Aorta (tissue), 5 donors: ENCODE measurements around the gene WDR19. TPM values are rescaled to one million over a fixed set of nuclear protein-coding genes. Genes with fewer than 3 reads are reported as not detected.
"Not testable (repeated sequence)": the region's sequence is repeated elsewhere in the genome, so short reads cannot be mapped to it uniquely, and the experiment has no call there.

Experiments
- ATAC-seq: fragments of 200-7000 bp; cut with Tn5 transposase; one replicate; pipeline ENCODE4 v1.9.1; 2022; ENCODE audit warnings: moderate library complexity; ENCODE audit not compliant: low FRiP score
- DNase-seq, 2 donors: peaks; one replicate each; pipeline ENCODE4 v3.0.0-alpha.2; 2020
- H3K27ac ChIP-seq, 2 donors: one replicate each; pipeline ENCODE4 v1.5.1; 2013; ENCODE audit warnings: low read length in 2 of 2, mild to moderate bottlenecking in 2 of 2, moderate library complexity in 2 of 2, control low read depth in 1 of 2, inconsistent platforms in 1 of 2, low read depth in 1 of 2
- H3K27me3 ChIP-seq, 2 donors: one replicate each; pipeline ENCODE4 v1.6.1; 2013; ENCODE audit warnings: control low read depth in 1 of 2, low read length in 1 of 2, mild to moderate bottlenecking in 1 of 2, moderate library complexity in 1 of 2; ENCODE audit not compliant: insufficient read depth in 2 of 2, control insufficient read depth in 1 of 2
- H3K36me3 ChIP-seq, 2 donors: one replicate each; pipeline ENCODE4 v1.6.1; 2013; ENCODE audit warnings: control low read depth in 1 of 2, low read length in 1 of 2, mild to moderate bottlenecking in 1 of 2; ENCODE audit not compliant: insufficient read depth in 2 of 2, control insufficient read depth in 1 of 2
- H3K4me1 ChIP-seq, 2 donors: one replicate each; pipeline ENCODE4 v1.6.1; 2013; ENCODE audit warnings: low read length in 2 of 2, control low read depth in 1 of 2, mild to moderate bottlenecking in 1 of 2, moderate library complexity in 1 of 2; ENCODE audit not compliant: insufficient read depth in 2 of 2, control insufficient read depth in 1 of 2
- H3K4me3 ChIP-seq, 2 donors: one replicate each; pipeline ENCODE4 v1.5.1; 2013; ENCODE audit warnings: low read length in 2 of 2, control low read depth in 1 of 2, mild to moderate bottlenecking in 1 of 2
- H3K9me3 ChIP-seq: one replicate; pipeline ENCODE4 v1.6.1; 2013; ENCODE audit warnings: mild to moderate bottlenecking, low read length; ENCODE audit not compliant: control insufficient read depth
- WGBS, 2 donors: extraction: QIAGEN DNeasy Blood & Tissue Kit; methylation state at CpG; one replicate each; pipeline ENCODE4 v1.1.7; 2013; 5-methylcytosine and 5-hydroxymethylcytosine counted together
- intact Hi-C, 2 donors: fragments of 100-400 bp; cut with DNase I; formaldehyde crosslinking; loops; one replicate each; pipeline versions ENCODE4 v1.14.2 to v1.15.0; 2022
- polyA plus RNA-seq, 2 donors: library from polyadenylated mRNA; stranded (reverse); fragments of 200-250 nt; gene quantifications; one replicate each; pipeline ENCODE4 v1.2.3, GENCODE V29; 2013
- total RNA-seq, 2 donors: library from RNA; stranded (reverse); fragmentation: NEBNext Ultra II Directional; extraction: Animal tissue kit (Norgen Biotek cat#: 25700); gene quantifications; one replicate each; pipeline ENCODE4 v1.2.1, GENCODE V29; 2021
- donor health status: healthy with polysubstance abuse.
- donor health status: Bipolar disorder and iron deficiency.
- donor health status: DM: no; HTN: no; CAD: no.
- donor health status: DM: no; HTN: no; CAD: no.
- donor health status: DM: yes; HTN: yes; CAD: no.

Gene WDR19
- total and polyA plus RNA-seq, 4 donors = 24.0 to 86.9 (median 52.1) TPM

GRCh38 chr4:39291686-39292085 is 109.4 kb downstream of the WDR19 start:
- H3K27me3 ChIP-seq = no peaks in the 10 kb centered on the region
- H3K9me3 ChIP-seq = no peaks in the 10 kb centered on the region
- WGBS, 2 donors = 97 to 98% methylated on average over 2 of the region's 2 CpGs
- H3K4me3 ChIP-seq = no peak overlapping the region
- intact Hi-C loops = no loop called here
- no peak for DNase-seq
- H3K27ac ChIP-seq = no peak overlapping the region
- peaks cover 7 to 12% of the 10 kb centered on the region in 2 donors for H3K36me3 ChIP-seq
- H3K4me1 ChIP-seq = no peaks in the 10 kb centered on the region
- no peak for ATAC-seq

DNA sequence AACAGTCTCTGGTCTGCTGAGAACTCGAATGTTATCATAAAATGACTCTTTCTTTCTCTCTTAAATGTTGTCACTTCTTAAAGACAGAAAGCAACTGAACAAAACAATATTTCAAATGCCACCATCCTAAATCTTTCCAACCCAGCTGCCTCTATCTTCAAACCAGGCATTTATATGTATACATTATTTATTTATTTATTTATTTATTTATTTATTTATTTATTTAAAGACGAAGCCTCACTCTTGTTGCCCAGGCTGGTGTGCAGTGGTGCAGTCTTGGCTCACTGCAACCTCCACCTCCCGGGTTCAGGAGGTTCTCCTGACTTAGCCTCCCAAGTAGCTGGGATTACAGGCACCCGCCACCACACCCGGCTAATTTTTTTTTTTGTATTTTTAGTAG is 110.1 kb downstream of the WDR19 start:
- DNase-seq, H3K36me3 ChIP-seq, ATAC-seq, H3K27ac ChIP-seq, H3K9me3 ChIP-seq, H3K4me3 ChIP-seq, H3K4me1 ChIP-seq, H3K27me3 ChIP-seq, intact Hi-C loops: not testable (repeated sequence)
- 96 to 98% methylated on average over 5 of the region's 5 CpGs for WGBS, 2 donors

DNA sequence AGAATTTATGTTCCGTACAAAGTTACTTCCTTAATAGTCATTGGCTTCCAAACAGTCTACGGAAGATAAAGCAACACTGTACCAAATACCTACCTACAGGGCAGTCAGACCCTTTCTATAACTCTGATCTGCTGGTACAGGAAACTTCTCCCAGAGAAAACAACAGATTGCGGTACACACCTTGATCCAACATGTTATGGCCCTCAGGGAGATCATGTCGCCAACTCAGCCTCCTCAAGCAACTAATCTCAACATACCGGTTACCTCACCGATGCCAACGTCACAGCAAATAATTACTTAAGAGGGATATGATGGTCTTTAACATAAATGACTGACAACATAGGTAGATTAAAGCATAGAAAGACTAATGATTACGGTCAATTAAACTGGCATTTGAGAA is 113.5 kb downstream of the WDR19 start:
- Histone ChIP-seq H3K27ac (no peak overlapping the region), H3K9me3 (no peaks in the 10 kb centered on the region), H3K36me3 (peaks cover 7 to 8% of the 10 kb centered on the region in 2 donors), H3K4me1 (no peaks in the 10 kb centered on the region), H3K27me3 (no peaks in the 10 kb centered on the region), H3K4me3 (no peak overlapping the region)
- 96 to 98% methylated on average over 8 of the region's 8 CpGs for WGBS, 2 donors
- no peak for ATAC-seq
- DNase-seq = no peak
- intact Hi-C loops = no loop called here

DNA sequence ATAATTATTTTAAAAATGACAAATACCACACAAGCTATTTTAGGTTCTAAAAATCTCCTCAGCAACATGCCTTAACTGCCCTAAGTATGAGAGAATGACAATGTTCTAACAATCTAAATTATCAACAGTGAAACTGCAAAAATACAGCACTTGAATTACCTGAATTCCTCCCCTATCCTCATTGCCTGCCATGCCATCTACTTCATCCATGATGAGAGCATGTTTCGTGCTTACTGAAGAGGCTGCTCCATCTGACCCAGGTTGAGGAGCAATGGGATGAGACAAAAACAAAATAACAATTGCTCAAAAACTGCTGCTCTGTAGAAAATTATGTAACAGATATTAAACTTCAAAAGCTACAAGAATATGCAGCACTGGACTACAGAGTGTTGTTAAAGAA is 120.6 kb downstream of the WDR19 start:
- no peaks in the 10 kb centered on the region for H3K9me3 ChIP-seq
- peaks cover 4 to 5% of the 10 kb centered on the region in 2 donors for H3K36me3 ChIP-seq
- DNase-seq (no peak), ATAC-seq (no peak)
- H3K27me3 ChIP-seq = no peaks in the 10 kb centered on the region
- no peak overlapping the region for H3K27ac ChIP-seq
- no peak overlapping the region for H3K4me3 ChIP-seq
- H3K4me1 ChIP-seq = no peaks in the 10 kb centered on the region
- intact Hi-C loops = no loop called here
- 98 to 100% methylated on average over 1 of the region's 1 CpG for WGBS, 2 donors

DNA sequence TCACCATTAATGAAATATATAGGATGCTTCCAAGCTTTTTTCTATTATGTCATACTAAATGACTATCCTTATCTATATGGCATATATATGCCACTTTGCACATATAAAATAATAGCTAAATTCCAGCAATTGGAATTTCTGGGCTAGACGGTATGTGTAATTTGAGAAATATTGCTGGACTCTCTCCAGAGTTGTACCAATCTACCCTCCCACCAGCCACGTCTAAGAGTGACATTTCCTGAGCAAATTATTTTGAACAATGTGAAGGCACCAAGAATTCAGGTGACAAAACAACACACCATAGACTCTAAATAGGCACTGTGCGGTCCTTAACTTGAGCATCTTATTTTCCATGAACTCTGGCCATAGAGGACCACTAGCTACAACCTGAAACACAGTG is 121.5 kb downstream of the WDR19 start:
- Histone ChIP-seq H3K4me1 (no peaks in the 10 kb centered on the region), H3K36me3 (peaks cover 2 to 5% of the 10 kb centered on the region in 2 donors), H3K9me3 (no peaks in the 10 kb centered on the region), H3K4me3 (no peak overlapping the region), H3K27me3 (no peaks in the 10 kb centered on the region), H3K27ac (no peak overlapping the region)
- WGBS, 2 donors = 74 to 81% methylated on average over 3 of the region's 3 CpGs
- intact Hi-C loops = no loop called here
- DNase-seq = no peak
- ATAC-seq = no peak

- intact Hi-C loops = no loop called here
- DNase-seq (no peak), ATAC-seq (no peak)
- no peak overlapping the region for H3K4me3 ChIP-seq
- H3K9me3 ChIP-seq = no peaks in the 10 kb centered on the region
- no peak overlapping the region for H3K27ac ChIP-seq
- 87 to 92% methylated on average over 5 of the region's 5 CpGs for WGBS, 2 donors
- H3K4me1 ChIP-seq = no peaks in the 10 kb centered on the region
- no peaks in the 10 kb centered on the region for H3K27me3 ChIP-seq
- peaks cover 2 to 5% of the 10 kb centered on the region in 2 donors for H3K36me3 ChIP-seq
Observed at GRCh38 chr4:39304651-39305050, 122.3 kb downstream of the WDR19 start.

- Histone ChIP-seq H3K9me3 (no peaks in the 10 kb centered on the region), H3K4me1 (no peaks in the 10 kb centered on the region), H3K4me3 (no peak overlapping the region), H3K27ac (no peak overlapping the region), H3K36me3 (peaks cover 2 to 5% of the 10 kb centered on the region in 2 donors), H3K27me3 (no peaks in the 10 kb centered on the region)
- intact Hi-C loops = no loop called here
- DNase-seq (no peak), ATAC-seq (no peak)
- 77 to 82% methylated on average over 14 of the region's 14 CpGs for WGBS, 2 donors
Observed at GRCh38 chr4:39305912-39306677, 123.8 kb downstream of the WDR19 start.

DNA sequence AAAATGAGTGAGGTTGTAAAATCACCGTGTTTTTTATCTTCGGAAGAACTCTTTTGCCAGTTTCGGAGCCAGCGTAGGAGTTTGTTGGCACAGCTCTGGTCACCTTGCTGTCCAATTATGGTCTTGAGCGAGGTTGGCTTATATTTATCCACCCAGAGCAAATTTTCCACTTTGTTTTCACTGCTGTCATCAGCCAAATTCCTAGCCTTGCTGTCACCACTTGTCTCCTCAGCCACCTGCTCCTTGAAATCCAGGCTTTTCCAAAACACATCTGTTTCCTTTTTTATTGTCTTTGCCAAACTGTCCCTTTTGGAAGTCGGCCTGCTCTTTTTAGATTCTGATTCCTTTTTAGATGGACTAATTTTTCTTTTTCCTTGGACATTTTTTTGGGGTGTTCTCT is 126.3 kb downstream of the WDR19 start:
- intact Hi-C loops = no loop called here
- Histone ChIP-seq H3K27me3 (no peaks in the 10 kb centered on the region), H3K4me1 (no peaks in the 10 kb centered on the region), H3K27ac (peak overlapping the region in 1 of 2 donors; percentile 60), H3K36me3 (peaks cover 2 to 3% of the 10 kb centered on the region in 2 donors), H3K9me3 (no peaks in the 10 kb centered on the region), H3K4me3 (no peak overlapping the region)
- no peak for DNase-seq
- ATAC-seq = no peak
- WGBS, 2 donors = 43 to 51% methylated on average over 6 of the region's 6 CpGs

DNA sequence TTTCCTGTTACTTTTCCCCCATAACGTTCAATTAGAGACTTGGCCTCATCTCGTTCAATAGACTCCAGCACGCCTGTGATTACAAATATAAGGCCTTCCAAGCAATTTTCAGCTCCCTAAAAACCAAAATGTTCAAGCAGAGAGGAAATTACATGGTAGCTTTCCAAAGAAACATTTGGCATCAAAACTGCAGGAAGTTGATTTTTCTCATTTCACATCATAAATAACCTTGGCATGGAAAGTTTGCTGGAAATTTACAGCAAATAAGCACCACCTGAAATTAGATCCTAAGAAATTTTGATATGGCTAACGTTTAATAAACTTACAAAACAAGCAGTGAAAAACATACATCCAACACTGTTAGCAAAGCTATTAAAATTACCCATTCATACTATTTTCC is 130.5 kb downstream of the WDR19 start:
- Histone ChIP-seq H3K36me3 (peaks cover 3 to 4% of the 10 kb centered on the region in 2 donors), H3K27me3 (no peaks in the 10 kb centered on the region), H3K9me3 (no peaks in the 10 kb centered on the region), H3K27ac (no peak overlapping the region), H3K4me1 (no peaks in the 10 kb centered on the region), H3K4me3 (no peak overlapping the region)
- ATAC-seq (no peak), DNase-seq (no peak)
- intact Hi-C loops = no loop called here
- 46 to 49% methylated on average over 4 of the region's 4 CpGs for WGBS, 2 donors
